ENCODE data around the gene CLSTN2. TPM values are rescaled to one million over a fixed set of nuclear protein-coding genes. Genes with fewer than 3 reads are reported as not detected.

CLSTN2 gene
- total and polyA plus RNA-seq, 4 donors = 0.09 to 2.2 (median 0.55) TPM

- peaks cover 0 to 2% (median 0%) of the 10 kb centered on the region in 4 donors for H3K27me3 ChIP-seq (ENCODE audit: control insufficient read depth in 4 of 4, insufficient read depth in 4 of 4, low read length in 3 of 4)
- H3K4me3 ChIP-seq (ENCODE audit: low read depth in 1 of 3, low read length in 3 of 3) = no peak overlapping the region
- DNase-seq (ENCODE audit: low spot score) = no peak
Observed at GRCh38 chr3:140541975-140542653, 607.1 kb downstream of the CLSTN2 start.

More at GRCh38 chr3:140541975-140542653, 607.1 kb downstream of the CLSTN2 start:
- H3K4me1 ChIP-seq (ENCODE audit: control insufficient read depth in 4 of 4, insufficient read depth in 4 of 4, low read length in 3 of 4) = no peaks in the 10 kb centered on the region
- no peaks in the 10 kb centered on the region for H3K36me3 ChIP-seq (ENCODE audit: control insufficient read depth in 4 of 4, insufficient read depth in 3 of 4, low read depth in 1 of 4, low read length in 3 of 4)
- no peak overlapping the region for H3K9ac ChIP-seq (ENCODE audit: low read depth in 1 of 2, low read length in 2 of 2)
- WGBS = 96% methylated on average over 1 of the region's 1 CpG
- no peaks in the 10 kb centered on the region for H3K9me3 ChIP-seq (ENCODE audit: control insufficient read depth in 4 of 4, low read length in 3 of 4)
- H3K27ac ChIP-seq (ENCODE audit: low read depth in 1 of 2, low read length in 2 of 2) = no peak overlapping the region
- TF ChIP-seq, protein P1, sequence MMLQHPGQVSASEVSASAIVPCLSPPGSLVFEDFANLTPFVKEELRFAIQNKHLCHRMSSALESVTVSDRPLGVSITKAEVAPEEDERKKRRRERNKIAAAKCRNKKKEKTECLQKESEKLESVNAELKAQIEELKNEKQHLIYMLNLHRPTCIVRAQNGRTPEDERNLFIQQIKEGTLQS (IDR thresholded peaks at IDR 0.05) = no peak
- TF ChIP-seq HNF4A (conservative IDR thresholded peaks at IDR 0.05) = no peak
- no peak for TF ChIP-seq REST (IDR thresholded peaks at IDR 0.05)
- TF ChIP-seq FOXA1 (IDR thresholded peaks at IDR 0.05) = no peak
- no peak for TF ChIP-seq JUND (IDR thresholded peaks at IDR 0.05)
- TF ChIP-seq NR2F2 (IDR thresholded peaks at IDR 0.05) = no peak
- no peak for TF ChIP-seq EGR1 (IDR thresholded peaks at IDR 0.05; ENCODE audit: low read depth in 2 of 2)
- no peak for TF ChIP-seq FOXA2 (IDR thresholded peaks at IDR 0.05)
- TF ChIP-seq CTCF (IDR thresholded peaks at IDR 0.05; ENCODE audit: low read depth, low read length, missing input control) = no peak
- TF ChIP-seq RXRA (IDR thresholded peaks at IDR 0.05) = no peak
- TF ChIP-seq MAX (IDR thresholded peaks at IDR 0.05) = no peak
- TF ChIP-seq, protein P2, sequence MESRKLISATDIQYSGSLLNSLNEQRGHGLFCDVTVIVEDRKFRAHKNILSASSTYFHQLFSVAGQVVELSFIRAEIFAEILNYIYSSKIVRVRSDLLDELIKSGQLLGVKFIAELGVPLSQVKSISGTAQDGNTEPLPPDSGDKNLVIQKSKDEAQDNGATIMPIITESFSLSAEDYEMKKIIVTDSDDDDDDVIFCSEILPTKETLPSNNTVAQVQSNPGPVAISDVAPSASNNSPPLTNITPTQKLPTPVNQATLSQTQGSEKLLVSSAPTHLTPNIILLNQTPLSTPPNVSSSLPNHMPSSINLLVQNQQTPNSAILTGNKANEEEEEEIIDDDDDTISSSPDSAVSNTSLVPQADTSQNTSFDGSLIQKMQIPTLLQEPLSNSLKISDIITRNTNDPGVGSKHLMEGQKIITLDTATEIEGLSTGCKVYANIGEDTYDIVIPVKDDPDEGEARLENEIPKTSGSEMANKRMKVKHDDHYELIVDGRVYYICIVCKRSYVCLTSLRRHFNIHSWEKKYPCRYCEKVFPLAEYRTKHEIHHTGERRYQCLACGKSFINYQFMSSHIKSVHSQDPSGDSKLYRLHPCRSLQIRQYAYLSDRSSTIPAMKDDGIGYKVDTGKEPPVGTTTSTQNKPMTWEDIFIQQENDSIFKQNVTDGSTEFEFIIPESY (IDR thresholded peaks at IDR 0.05) = no peak
